Right atrium auricular region (tissue), 2 donors: ENCODE results near the gene PRKAG2. TPM values are rescaled to one million over a fixed set of nuclear protein-coding genes. Genes with fewer than 3 reads are reported as not detected.

Experiments
- DNase-seq: peaks from one replicate; pipeline ENCODE4 v3.0.0-alpha.2; 2019; ENCODE audit warnings: low spot score
- H3K27ac ChIP-seq, 2 donors: fragments of 200-600 bp; sonication (generic); 1 replicate in 1 of 2; 2 replicates in 1 of 2; pipeline ENCODE4 v1.5.1; 2016 to 2019
- H3K27me3 ChIP-seq, 2 donors: fragments of 200-600 bp; sonication (generic); one replicate each; pipeline versions ENCODE4 v1.5.1 to v1.6.0; 2017 to 2019
- H3K36me3 ChIP-seq: fragments of 200-600 bp; sonication (generic); one replicate; pipeline ENCODE4 v1.5.1; 2016
- H3K4me1 ChIP-seq, 2 donors: fragments of 200-600 bp; sonication (generic); one replicate each; pipeline versions ENCODE4 v1.5.1 to v1.6.0; 2017 to 2019
- H3K4me3 ChIP-seq, 2 donors: fragments of 200-600 bp; sonication (generic); 1 replicate in 1 of 2; 2 replicates in 1 of 2; pipeline ENCODE4 v1.5.1; 2017 to 2019; ENCODE audit warnings: mild to moderate bottlenecking in 1 of 2, moderate library complexity in 1 of 2
- H3K9me3 ChIP-seq, 2 donors: fragments of 200-600 bp; sonication (generic); one replicate each; pipeline ENCODE4 v1.5.1; 2019
- total RNA-seq, 2 donors: library from RNA; depleted of rRNA; stranded (reverse); fragments of >200 nt; gene quantifications; one replicate each; pipeline ENCODE4 v1.1.0, GENCODE V29; 2016
- TF ChIP-seq, protein P1 (sequence below), 2 donors: fragments of 200-600 bp; sonication (generic); IDR thresholded peaks; one replicate each; pipeline ENCODE4 v1.5.1; 2019; ENCODE audit warnings: antibody characterized with exemption in 2 of 2

Gene PRKAG2
- total RNA-seq, 2 donors from 2014 or later, result 133 to 177 TPM

DNA sequence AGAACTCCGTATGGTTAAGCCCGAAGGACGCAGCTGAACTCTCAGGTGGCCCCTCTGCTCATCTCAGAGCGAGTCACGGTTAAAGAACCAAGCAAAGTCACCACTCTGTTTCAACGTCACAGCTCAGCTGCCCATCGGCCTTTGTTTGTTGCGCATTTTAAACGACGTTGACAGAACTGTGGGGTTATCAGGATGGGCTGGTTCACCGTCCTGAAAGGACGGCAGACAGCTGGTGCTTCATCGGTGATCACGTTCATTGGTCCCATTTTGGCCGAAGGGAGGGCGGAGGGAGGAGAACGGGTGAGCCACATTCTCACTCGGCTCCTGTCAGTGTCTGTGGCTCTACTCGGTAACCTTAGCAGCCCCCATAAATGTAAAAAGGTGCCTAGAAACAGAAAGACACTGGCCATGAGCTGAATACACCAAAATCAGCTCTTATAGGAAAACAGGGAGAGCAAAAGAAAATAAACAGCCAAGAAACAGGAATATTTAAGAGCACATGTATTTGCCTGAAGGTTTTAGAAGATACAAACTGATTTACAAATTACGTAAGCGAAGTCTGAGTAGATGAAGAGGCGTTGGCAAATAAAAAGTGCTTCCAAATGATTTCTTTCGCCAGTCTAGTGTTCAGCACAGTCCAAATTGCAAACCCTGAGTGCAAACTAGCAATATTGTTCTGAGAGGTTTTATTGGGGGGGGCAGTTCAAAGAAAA lies 8.4 kb downstream of the PRKAG2 start:
- H3K4me1 ChIP-seq, result peaks cover 0 to 44% of the 10 kb centered on the region in 2 donors
- H3K9me3 ChIP-seq, result no peaks in the 10 kb centered on the region
- TF ChIP-seq, protein P1, sequence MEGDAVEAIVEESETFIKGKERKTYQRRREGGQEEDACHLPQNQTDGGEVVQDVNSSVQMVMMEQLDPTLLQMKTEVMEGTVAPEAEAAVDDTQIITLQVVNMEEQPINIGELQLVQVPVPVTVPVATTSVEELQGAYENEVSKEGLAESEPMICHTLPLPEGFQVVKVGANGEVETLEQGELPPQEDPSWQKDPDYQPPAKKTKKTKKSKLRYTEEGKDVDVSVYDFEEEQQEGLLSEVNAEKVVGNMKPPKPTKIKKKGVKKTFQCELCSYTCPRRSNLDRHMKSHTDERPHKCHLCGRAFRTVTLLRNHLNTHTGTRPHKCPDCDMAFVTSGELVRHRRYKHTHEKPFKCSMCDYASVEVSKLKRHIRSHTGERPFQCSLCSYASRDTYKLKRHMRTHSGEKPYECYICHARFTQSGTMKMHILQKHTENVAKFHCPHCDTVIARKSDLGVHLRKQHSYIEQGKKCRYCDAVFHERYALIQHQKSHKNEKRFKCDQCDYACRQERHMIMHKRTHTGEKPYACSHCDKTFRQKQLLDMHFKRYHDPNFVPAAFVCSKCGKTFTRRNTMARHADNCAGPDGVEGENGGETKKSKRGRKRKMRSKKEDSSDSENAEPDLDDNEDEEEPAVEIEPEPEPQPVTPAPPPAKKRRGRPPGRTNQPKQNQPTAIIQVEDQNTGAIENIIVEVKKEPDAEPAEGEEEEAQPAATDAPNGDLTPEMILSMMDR (IDR thresholded peaks at IDR 0.05), result no peak
- no peak for DNase-seq
- peak overlapping the region; percentile 81 to 87 for H3K27ac ChIP-seq
- peak overlapping the region in 1 of 2 donors; percentile 21 for H3K4me3 ChIP-seq
- no peaks in the 10 kb centered on the region for H3K27me3 ChIP-seq
- H3K36me3 ChIP-seq, result no peaks in the 10 kb centered on the region

DNA sequence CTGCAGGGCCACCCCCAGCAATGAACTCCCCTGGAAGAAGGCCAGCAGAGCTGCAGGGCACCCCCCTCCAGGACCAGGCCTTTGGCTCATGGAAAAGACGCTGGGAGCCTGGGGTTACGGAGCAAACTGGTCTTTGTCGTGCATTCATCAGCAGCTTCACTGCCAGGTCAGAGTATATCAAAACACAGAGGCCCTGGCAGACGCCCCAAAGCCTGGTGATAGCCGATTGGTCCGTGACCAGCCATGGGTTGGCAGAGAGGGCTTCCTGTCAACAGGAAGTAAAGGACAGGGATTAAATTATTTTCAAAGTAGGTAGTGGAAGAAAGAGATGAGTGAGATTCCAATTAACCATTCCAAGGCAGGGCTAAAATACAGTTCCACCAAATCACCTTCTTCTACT lies 9.0 kb downstream of the PRKAG2 start:
- no peak for DNase-seq
- H3K27ac ChIP-seq, result peak overlapping the region; percentile 81 to 87
- peaks cover 0 to 42% of the 10 kb centered on the region in 2 donors for H3K4me1 ChIP-seq
- H3K9me3 ChIP-seq, result no peaks in the 10 kb centered on the region
- no peaks in the 10 kb centered on the region for H3K27me3 ChIP-seq
- H3K36me3 ChIP-seq, result no peaks in the 10 kb centered on the region
- peak overlapping the region in 1 of 2 donors; percentile 21 for H3K4me3 ChIP-seq
- TF ChIP-seq, protein P1 (IDR thresholded peaks at IDR 0.05), result no peak

DNA sequence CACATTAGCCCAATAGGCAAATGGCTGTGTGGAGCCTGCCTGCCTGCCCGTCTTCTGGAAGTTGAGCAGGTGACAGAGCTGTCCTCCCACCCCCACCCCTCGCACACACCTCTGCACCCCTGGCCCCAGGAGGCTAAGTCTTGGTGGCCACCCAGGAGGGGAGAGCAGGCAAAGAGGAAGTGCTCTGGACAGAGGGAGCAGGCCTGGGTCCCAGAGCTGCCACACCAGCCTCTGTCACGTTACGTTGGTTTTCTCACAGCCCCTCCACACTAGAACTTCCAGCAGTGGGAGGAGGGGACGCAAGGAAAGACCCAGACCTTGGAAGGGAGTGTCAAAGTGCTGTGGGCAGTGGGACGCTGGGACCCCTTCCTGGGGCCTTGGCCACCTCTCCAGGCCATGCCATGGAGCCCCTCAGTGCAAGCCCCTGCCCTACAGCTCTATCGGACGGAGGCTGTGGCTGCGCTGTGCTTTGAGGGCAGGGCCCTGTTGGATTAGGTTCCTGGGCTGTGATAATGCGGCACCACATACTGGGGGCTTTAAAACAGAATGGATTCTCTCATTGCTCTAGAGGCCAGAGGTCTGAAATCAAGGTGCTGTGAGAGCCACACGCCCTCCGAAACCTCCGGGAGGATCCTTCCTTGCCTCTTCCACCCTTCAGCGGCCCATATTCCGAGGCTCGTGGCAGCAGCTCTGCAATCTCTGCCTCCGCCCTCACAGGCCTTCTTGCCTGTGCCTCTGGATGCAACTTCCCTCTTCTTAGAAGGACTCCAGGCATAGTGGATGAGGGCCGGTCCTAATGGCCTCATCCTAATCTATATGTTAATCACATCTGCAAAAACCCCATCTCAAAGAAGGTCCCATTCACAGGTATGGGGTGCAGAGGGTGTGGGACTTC lies 9.9 kb downstream of the PRKAG2 start:
- no peaks in the 10 kb centered on the region for H3K36me3 ChIP-seq
- DNase-seq, result no peak
- no peaks in the 10 kb centered on the region for H3K27me3 ChIP-seq
- H3K4me1 ChIP-seq, result peaks cover 0 to 42% of the 10 kb centered on the region in 2 donors
- no peak overlapping the region for H3K4me3 ChIP-seq
- peak overlapping the region; percentile 81 to 87 for H3K27ac ChIP-seq
- H3K9me3 ChIP-seq, result no peaks in the 10 kb centered on the region
- TF ChIP-seq, protein P1 (IDR thresholded peaks at IDR 0.05), result no peak

DNA sequence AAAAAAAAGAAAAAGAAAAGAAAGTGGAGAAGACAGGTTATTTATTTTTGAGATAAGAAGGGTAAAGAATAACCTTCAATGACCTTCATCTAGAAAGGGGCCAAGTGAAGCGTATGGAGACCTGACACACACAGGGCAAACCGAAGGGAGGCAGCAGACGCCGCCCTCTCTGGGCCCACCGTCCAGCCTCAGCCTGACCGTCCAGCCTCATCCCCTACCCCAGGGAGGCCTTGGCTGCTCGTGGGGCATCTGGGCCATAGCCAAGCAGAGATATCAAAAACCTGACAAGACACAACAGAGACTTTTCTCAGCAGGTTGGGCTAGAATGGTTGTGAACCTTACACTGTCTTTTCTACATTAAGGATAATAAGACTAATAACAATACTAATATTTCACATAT lies 10.9 kb downstream of the PRKAG2 start:
- no peak overlapping the region for H3K27ac ChIP-seq
- H3K4me1 ChIP-seq, result peaks cover 0 to 37% of the 10 kb centered on the region in 2 donors
- H3K9me3 ChIP-seq, result no peaks in the 10 kb centered on the region
- H3K4me3 ChIP-seq, result no peak overlapping the region
- TF ChIP-seq, protein P1 (IDR thresholded peaks at IDR 0.05), result no peak
- no peaks in the 10 kb centered on the region for H3K27me3 ChIP-seq
- no peaks in the 10 kb centered on the region for H3K36me3 ChIP-seq
- no peak for DNase-seq

DNA sequence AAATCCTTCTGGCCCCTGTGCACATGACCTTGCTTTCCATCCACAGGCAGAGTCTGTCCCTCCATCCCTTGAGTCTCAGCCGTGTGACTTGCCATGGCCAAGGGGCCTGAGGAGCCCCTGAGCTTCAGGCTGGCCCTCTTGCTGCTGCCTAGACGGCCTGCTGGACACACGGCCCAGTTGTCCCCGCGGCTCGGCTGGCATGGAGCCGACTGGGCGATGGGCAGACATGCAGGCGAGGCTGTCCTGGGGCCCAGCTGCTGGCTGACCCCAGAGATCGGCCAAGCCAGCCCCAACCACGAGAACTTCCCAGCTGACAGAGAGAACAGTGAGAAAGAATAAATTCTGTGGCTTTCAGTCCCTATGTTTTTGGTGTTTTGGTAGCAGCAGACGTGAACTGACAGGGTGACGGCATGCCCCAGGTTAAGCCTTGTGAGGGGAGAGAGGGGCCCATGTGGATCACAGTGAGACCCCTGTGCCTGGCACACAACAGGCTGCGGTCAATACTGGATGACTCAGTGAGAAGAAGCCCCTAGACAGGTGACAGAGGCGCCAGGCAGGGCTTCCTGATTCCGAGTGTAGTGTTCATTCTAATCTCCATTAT lies 11.7 kb downstream of the PRKAG2 start:
- H3K27ac ChIP-seq, result no peak overlapping the region
- no peak overlapping the region for H3K4me3 ChIP-seq
- H3K27me3 ChIP-seq, result no peaks in the 10 kb centered on the region
- TF ChIP-seq, protein P1 (IDR thresholded peaks at IDR 0.05), result no peak
- no peaks in the 10 kb centered on the region for H3K9me3 ChIP-seq
- H3K36me3 ChIP-seq, result no peaks in the 10 kb centered on the region
- peaks cover 0 to 28% of the 10 kb centered on the region in 2 donors for H3K4me1 ChIP-seq
- DNase-seq, result no peak
